Stomach (tissue), 4 donors: ENCODE data around the gene MYL11.
"Not testable (repeated sequence)": the region's sequence is repeated elsewhere in the genome, so short reads cannot be mapped to it uniquely, and the experiment has no call there.

ENCODE experiments used
- CTCF ChIP-seq, 7 experiments: fragments of 450-650 bp in 4 of 7; fragments of 200-600 bp in 3 of 7; sonication (generic) in 3 of 7; IDR thresholded peaks; one replicate each; pipeline ENCODE4 v1.5.1; 2016 to 2019; ENCODE audit warnings: antibody characterized with exemption in 7 of 7, control low read depth in 2 of 7, mild to moderate bottlenecking in 1 of 7
- EP300 ChIP-seq: sonication (generic); formaldehyde crosslinking; IDR thresholded peaks from one replicate; pipeline ENCODE4 v1.6.1; 2017; ENCODE audit warnings: antibody characterized with exemption
- POLR2A ChIP-seq, 4 donors: fragments of 450-650 bp; IDR thresholded peaks; one replicate each; pipeline ENCODE4 v1.6.1; 2016; ENCODE audit warnings: antibody characterized with exemption in 4 of 4, control low read depth in 2 of 4, mild to moderate bottlenecking in 1 of 4, moderate library complexity in 1 of 4

- TF ChIP-seq CTCF (IDR thresholded peaks at IDR 0.05); EP300; POLR2A (IDR thresholded peaks at IDR 0.05): not testable (repeated sequence)
These were observed 22.0 kb downstream of the MYL11 start for GRCh38 chr16:30396627-30397026.
